ENCODE measurements around the gene PLA2G2A. TPM values are rescaled to one million over a fixed set of nuclear protein-coding genes. Genes with fewer than 3 reads are reported as not detected.
"Not testable (repeated sequence)": the region's sequence is repeated elsewhere in the genome, so short reads cannot be mapped to it uniquely, and the experiment has no call there.

Gene PLA2G2A, protein sequence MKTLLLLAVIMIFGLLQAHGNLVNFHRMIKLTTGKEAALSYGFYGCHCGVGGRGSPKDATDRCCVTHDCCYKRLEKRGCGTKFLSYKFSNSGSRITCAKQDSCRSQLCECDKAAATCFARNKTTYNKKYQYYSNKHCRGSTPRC
- polyA plus RNA-seq (ENCODE audit: insufficient read length in 4 of 4) = under 1 TPM in 1 of 4 donors, not detected in 3; 0.13 TPM

DNA sequence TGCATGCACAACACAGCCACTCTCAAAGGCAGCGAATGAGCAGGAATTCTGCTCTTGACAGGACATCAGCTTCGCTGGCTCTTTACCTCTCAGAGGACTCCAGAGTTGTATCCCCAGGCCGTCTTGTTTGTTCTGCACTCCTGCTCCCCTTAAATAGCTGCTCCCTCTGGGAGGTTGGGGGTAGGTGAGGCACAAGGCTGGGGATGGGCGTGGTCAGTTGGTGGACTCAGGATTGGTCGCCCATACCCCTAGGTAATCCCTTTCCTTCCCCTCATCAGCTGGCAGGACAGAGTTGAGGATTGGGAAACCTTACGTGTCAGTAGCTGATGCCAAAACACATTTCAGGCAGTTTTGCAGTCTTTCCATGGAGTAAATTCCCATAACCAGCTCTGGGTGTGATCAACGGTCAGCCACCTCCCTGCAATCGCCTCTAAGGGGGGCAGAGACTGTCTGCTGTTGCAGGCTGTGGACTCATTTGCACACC lies at the start of gene PLA2G2A:
TSS of gene PLA2G2A (minus strand) at position 125 of the 484 bp plus-strand sequence. CDS start 845 bp downstream, outside the sequence.
- no peak for DNase-seq (ENCODE audit: low read depth in 4 of 4, low spot score in 2 of 4)

GRCh38 chr1:20028726-20029125 lies 49.3 kb upstream of the PLA2G2A start:
- DNase-seq (ENCODE audit: low read depth in 4 of 4, low spot score in 2 of 4) = no peak

DNA sequence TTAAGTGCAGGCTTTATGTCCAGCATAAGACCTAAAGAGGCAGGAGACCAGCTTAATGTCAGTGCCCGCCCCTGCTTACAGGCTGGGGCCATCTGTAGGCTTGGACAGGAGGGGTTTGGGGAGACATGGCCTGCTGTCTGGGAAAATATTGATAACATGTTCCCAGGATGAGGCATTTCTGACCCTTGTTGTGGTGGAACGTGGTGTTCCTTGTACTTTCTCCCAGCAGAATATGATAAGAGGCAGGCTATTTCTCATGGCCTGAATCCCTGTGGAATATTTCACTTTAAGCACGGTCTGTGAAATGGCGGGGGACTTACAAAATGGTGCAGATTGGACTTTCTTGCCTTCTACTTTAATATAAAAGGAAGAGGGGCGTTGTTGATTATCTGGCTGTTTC lies 48.7 kb upstream of the PLA2G2A start:
- no peak for DNase-seq (ENCODE audit: low read depth in 4 of 4, low spot score in 2 of 4)

DNA sequence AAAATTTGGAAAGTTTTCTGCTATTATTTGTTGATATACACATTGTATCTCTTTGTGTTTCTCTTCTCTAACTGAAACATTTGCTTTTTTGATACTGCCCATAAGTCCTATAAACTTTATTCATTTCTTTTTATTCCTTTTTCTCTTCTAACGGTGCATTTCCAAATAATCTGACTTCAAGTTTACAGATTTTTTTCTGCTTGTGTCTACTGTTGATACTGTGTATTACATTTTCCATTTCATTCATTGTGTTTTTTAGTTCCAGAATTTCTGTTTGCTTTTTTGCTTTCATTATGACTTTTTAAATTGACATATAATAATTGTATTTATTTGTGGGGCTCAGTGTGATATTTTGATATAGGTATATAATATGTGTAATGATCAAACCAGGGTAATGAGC lies 38.3 kb upstream of the PLA2G2A start:
- no peak for DNase-seq (ENCODE audit: low read depth in 4 of 4, low spot score in 2 of 4)

DNA sequence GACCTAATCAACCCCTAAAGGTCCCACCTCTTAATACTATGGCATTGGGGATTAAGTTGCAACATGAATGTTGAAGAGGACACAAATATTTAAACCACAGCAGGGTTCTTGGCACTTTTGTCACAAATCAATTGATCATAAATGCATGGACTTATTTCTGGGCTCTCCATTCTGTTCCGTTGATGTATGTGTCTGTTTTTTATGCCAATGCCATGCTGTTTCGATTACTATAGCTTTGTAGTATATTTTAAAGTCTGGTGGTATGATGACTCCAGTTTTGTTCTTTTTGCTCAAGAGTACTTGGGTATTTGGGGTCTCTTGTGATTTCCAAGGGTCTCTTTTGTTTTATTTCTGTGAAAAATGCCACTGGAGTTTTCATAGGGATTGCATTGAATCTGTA lies 34.7 kb upstream of the PLA2G2A start:
- no peak for DNase-seq (ENCODE audit: low read depth in 4 of 4, low spot score in 2 of 4)

- DNase-seq (ENCODE audit: low read depth in 4 of 4, low spot score in 2 of 4) = no peak
These were observed 30.6 kb upstream of the PLA2G2A start for GRCh38 chr1:20010016-20010415.

GRCh38 chr1:20009212-20009611 lies 29.8 kb upstream of the PLA2G2A start:
- DNase-seq (ENCODE audit: low read depth in 4 of 4, low spot score in 2 of 4) = no peak

- no peak for DNase-seq (ENCODE audit: low read depth in 4 of 4, low spot score in 2 of 4)
These were observed 29.0 kb upstream of the PLA2G2A start for GRCh38 chr1:20008391-20008841.

DNA sequence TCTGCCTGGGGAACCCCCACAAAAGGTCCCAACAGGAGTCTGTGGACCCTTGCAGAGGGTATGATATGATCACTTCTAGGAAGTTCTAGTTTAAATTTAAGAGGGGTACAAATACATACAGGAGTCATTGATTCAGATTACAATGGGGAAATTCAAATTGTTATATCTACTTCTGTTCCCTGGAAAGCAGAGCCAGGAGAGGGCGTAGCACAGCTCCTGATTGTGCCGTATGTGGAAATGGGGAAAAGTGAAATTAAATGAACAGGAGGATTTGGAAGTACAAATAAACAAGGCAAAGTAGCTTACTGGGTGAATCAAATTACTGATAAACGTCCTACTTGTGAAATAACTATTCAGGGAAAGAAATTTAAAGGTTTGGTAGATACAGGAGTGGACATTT lies 19.4 kb upstream of the PLA2G2A start:
- DNase-seq (ENCODE audit: low read depth in 4 of 4, low spot score in 2 of 4) = not testable (repeated sequence)

- no peak for DNase-seq (ENCODE audit: low read depth in 4 of 4, low spot score in 2 of 4)
These were observed 11.3 kb upstream of the PLA2G2A start for GRCh38 chr1:19990689-19991088.

- not testable (repeated sequence) for DNase-seq (ENCODE audit: low read depth in 4 of 4, low spot score in 2 of 4)
These were observed 10.8 kb upstream of the PLA2G2A start for GRCh38 chr1:19990182-19990582.

DNA sequence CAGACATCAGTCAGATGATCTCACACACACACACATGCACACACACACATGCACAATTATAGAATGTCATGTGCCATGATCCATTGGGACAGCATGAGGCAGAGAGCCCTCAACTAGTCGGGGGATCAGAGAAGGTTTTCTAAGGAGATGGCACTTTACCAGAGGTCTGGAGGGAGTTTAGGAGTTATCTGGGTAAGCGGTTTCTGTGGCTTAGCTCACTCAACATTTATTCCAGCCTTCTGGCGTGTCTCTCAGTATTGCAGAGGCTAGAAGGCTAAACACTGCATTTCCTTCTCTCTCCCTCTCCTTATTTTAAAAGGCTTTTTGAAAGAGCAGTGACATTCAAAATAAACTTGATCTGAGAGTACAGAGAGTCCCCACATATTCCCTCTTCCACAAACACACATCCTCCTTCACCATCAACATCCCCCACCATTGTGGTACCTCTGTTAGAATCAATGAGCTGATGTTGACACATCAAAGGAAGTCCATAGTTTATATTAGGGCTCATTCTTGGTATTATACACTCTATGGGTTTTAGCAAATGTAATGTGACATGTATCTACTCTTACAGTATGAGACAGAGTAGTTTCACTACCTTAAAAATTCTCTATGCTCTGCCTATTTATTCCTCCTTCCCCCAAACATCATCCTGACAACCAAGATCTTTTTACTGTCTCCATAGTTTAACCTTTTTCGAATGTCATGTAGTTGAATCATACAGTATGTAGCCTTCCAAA lies 9.0 kb upstream of the PLA2G2A start:
- no peak for DNase-seq (ENCODE audit: low read depth in 4 of 4, low spot score in 2 of 4)

DNA sequence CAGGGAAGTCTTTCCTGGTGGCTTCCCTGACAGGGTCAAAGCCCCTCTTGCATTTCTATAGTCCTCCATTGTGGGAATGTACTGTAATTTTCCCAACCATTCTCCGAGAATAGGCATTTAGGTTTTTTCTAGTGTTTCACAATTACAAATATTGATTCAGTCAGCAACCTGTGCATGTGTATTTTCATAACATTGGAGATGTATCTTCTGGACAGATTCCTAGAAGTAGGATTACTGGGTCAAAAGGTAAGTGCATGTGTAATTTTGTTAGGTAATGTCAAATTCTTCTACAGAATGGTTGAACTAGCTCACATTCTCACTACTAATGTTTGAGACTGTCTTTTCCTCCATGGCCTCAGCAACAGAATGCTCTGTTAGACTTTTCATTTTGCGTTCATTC lies 8.3 kb upstream of the PLA2G2A start:
- no peak for DNase-seq (ENCODE audit: low read depth in 4 of 4, low spot score in 2 of 4)

DNA sequence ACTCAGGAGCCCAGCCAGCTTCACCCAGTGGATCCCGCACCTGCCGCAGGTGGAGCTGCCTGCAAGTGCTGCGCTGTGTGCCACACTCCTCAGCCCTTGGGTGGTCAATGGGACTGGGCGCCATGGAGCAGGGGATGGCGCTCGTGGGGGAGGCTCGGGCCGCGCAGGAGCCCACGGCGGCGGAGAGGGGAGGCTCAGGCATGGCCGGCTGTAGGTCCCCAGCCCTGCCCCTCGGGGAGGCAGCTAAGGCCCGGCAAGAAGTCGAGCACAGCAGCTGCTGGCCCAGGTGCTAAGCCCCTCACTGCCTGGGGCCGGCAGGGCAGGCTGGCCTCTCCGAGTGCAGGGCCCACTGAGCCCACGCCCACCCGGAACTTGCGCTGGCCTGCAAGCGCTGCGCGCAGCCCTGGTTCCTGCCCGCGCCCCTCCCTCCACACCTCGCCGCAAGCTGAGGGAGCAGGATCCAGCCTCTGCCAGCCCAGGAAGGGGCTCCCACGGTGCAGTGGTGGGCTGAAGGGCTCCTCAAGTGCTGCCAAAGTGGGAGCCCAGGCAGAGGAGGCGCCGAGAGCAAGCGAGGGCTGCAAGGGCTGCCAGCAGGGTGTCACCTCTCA lies 5.1 kb upstream of the PLA2G2A start:
- not testable (repeated sequence) for DNase-seq (ENCODE audit: low read depth in 4 of 4, low spot score in 2 of 4)

DNA sequence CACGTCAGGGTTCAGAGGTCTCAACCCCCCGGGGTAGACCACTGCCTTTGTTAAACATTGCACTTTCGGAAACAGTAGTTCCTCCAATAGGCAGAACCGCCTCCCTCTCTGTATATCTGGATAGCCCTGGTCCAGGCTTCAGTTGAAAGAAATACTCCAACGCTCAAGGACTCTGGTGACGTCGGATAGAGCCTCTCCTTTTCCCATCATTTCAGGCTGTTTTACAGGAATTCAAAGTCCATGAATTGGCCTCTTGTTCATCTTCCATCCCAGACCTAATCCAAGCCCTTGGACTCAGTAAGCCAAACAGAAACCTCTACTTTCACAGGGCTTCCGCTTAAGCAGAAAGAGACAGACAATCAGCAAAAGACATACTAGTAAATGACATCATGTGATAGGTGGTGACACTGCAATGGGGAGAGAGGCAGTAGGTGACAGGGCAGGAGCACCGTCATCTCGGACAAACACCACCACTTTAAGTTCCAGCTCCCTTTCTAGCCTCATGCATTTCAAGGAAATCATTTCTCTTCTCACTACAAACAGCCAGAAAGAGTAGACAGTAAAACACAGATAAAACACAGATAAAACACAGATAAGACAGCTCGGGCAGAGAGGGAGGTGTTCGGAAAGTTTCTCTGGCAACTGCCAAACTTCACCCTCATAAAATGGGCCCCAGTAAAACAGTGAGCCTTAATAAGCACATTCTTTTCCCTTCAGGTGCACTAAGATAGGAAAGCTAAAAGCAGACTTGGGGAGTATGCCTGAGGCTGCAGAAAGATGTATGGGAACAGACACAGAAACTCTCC lies 2.3 kb upstream of the PLA2G2A start:
- no peak for DNase-seq (ENCODE audit: low read depth in 4 of 4, low spot score in 2 of 4)

GRCh38 chr1:19981170-19981506 lies 1.7 kb upstream of the PLA2G2A start:
- DNase-seq (ENCODE audit: low read depth in 4 of 4, low spot score in 2 of 4) = no peak

DNA sequence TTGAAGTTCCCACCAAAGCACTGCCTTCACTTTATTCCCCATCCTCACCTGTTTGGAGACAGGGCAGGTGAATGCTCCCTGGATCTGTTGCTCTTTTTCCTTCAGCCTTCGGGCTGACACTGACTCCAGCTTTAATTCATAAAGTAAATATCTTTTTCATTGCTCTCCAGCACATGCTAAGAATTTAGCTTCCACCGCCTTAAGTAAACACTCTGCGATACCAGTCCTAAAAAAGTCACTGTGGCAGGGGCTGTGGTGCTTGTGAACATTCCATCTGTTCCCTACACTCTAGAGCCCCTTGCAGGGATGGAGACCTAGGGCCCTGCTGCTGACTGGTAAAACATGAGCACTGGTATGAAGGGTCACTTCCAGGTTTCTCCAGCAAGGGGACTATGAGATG lies 896 bp upstream of the PLA2G2A start:
- no peak for DNase-seq (ENCODE audit: low read depth in 4 of 4, low spot score in 2 of 4)

GRCh38 chr1:19978143-19978542 lies 1.3 kb downstream of the PLA2G2A start:
- DNase-seq (ENCODE audit: low read depth in 4 of 4, low spot score in 2 of 4) = no peak

DNA sequence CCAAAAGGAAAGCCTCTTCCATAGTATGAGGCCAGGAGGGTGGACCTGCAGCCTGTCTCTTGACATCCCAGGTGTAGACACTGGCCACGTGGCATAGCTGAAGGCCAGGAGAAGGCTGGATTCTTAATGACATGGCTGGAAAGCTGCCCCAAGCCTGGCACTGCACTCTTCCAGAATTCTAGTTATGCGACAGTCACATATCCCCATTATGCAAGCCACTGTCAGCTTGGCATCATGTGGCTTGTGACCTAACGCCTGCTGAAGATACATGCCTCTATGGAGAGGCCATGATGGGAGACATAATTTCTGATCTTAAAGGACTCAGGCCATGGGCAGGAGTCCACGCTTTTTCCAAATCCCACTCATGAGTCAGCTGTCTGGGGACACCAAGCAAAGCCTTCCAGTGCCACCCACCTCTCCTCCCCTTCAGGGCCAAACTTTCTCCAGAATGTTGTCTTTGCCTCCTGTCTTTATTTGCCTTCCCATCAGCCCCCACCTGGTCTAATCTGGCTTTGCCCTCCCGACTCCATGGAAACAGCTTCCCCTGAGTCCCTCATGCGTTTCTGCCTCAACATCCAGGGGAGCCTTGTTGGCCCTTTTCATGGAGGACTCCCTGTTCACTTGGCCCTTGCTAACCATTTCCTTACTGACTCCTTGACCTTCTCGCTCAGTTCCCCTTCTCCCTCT lies 3.0 kb downstream of the PLA2G2A start:
- no peak for DNase-seq (ENCODE audit: low read depth in 4 of 4, low spot score in 2 of 4)

- no peak for DNase-seq (ENCODE audit: low read depth in 4 of 4, low spot score in 2 of 4)
These were observed 3.8 kb downstream of the PLA2G2A start for GRCh38 chr1:19975423-19976193.

Measured in left renal cortex interstitium (tissue), 4 donors.